Measurements from ENCODE around the gene ERI2. TPM values are rescaled to one million over a fixed set of nuclear protein-coding genes. Genes with fewer than 3 reads are reported as not detected.
"Not testable (repeated sequence)": the region's sequence is repeated elsewhere in the genome, so short reads cannot be mapped to it uniquely, and the experiment has no call there.

ERI2 gene
- total RNA-seq, 1 donor from 2014 or later = 10.0 TPM

- ATAC-seq (ENCODE audit: poor library complexity) (no peak), DNase-seq (no peak)
- intact Hi-C loops (cut with DNase I) = no loop called here
Measured at GRCh38 chr16:20822521-20823325, 16.5 kb upstream of the ERI2 start.

GRCh38 chr16:20821682-20822081 is 15.4 kb upstream of the ERI2 start:
- DNase-seq (no peak), ATAC-seq (ENCODE audit: poor library complexity) (no peak)
- intact Hi-C loops (cut with DNase I) = no loop called here

- DNase-seq = no peak
- intact Hi-C loops (cut with DNase I) = no loop called here
- ATAC-seq (ENCODE audit: poor library complexity) = no peak
Measured at GRCh38 chr16:20818929-20819585, 12.8 kb upstream of the ERI2 start.

- ATAC-seq (ENCODE audit: poor library complexity) (no peak), DNase-seq (no peak)
- intact Hi-C loops (cut with DNase I) = no loop called here
Measured at GRCh38 chr16:20814784-20815183, 8.5 kb upstream of the ERI2 start.

- no peak for ATAC-seq (ENCODE audit: poor library complexity)
- intact Hi-C loops (cut with DNase I) = no loop called here
- DNase-seq = no peak
Measured at GRCh38 chr16:20812510-20812909, 6.2 kb upstream of the ERI2 start.

- no peak for DNase-seq
- ATAC-seq (ENCODE audit: poor library complexity) = no peak
- intact Hi-C loops (cut with DNase I) = no loop called here
Measured at GRCh38 chr16:20811889-20812439, 5.7 kb upstream of the ERI2 start.

DNA sequence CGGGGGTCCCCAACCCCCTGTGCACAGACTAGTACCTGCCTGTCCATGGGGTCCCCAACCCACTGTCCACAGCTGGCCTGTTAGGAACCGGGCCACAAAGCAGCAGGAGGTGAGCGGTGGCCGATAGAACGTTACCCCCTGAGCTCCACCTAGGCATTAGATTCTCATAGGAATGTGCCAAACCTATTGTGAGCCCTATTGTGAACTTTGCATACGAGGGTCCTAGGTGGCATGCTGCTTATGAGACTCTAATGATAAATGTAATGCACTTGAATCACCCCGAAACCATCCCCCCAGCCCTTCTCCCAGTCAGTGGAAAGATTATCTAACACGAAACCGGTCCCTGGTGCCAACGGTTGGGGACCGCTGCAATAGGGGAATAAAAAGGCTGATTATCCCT is 1.6 kb upstream of the ERI2 start:
- no peak for DNase-seq
- intact Hi-C loops (cut with DNase I) = no loop called here

GRCh38 chr16:20805684-20806167 is 546 bp downstream of the ERI2 start:
- DNase-seq; intact Hi-C loops (cut with DNase I): not testable (repeated sequence)
- ATAC-seq (ENCODE audit: poor library complexity) = peak; percentile 3

More for the DNA sequence above, 1.6 kb upstream of the ERI2 start:
- no peak for ATAC-seq (ENCODE audit: poor library complexity)

- intact Hi-C loops (cut with DNase I) = no loop called here
- no peak for ATAC-seq (ENCODE audit: poor library complexity)
- no peak for DNase-seq
Measured at GRCh38 chr16:20803561-20804214, 2.6 kb downstream of the ERI2 start.

DNA sequence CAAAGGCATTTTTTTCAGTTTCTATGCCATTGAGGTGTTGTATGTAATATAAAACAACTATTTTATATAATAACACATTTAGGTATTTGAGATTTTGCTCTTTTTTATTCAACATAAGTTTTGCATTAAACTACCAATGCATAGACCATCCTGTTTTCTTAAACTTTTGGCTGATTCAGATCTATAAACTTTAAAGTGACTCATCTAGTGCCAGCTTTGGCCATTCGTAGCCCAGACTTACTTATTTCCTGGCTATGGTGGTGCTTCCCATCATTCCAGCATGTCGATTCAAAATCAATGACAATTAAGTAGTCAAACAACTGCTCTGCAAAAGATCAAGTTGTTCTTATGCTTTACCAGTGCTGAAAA is 3.1 kb downstream of the ERI2 start:
- ATAC-seq (ENCODE audit: poor library complexity) = no peak
- DNase-seq = no peak
- intact Hi-C loops (cut with DNase I) = no loop called here

GRCh38 chr16:20801278-20801677 is 5.0 kb downstream of the ERI2 start:
- intact Hi-C loops (cut with DNase I) = no loop called here
- no peak for ATAC-seq (ENCODE audit: poor library complexity)
- DNase-seq = no peak

DNA sequence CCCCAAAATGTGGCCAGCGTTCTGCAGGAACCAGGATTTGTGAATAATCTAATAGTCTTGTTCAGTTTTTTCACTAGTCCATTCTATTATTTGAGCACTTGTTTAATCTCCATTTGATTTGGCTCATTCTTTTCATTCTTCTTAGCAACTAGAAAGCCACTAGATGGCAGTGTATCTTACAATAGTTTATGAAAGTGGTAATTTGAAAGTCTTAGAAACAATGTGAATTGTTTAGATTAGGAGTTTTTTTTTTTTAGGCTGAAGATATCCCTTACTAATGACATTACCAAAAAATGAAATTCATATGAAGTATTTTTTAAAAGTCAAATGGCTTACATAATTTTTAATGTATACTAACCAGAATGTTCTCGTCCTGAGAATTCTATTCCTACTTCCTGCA is 6.7 kb downstream of the ERI2 start:
- ATAC-seq (ENCODE audit: poor library complexity) = no peak
- intact Hi-C loops (cut with DNase I) = loop anchor here (5.0 kb wide), 1 partner anchor 283 kb away; no protein-coding TSS in a partner anchor
- no peak for DNase-seq

GRCh38 chr16:20798364-20798763 is 7.9 kb downstream of the ERI2 start:
- DNase-seq = no peak
- ATAC-seq (ENCODE audit: poor library complexity) = no peak
- intact Hi-C loops (cut with DNase I) = loop anchor here (5.0 kb wide), 1 partner anchor 284 kb away; no protein-coding TSS in a partner anchor

DNA sequence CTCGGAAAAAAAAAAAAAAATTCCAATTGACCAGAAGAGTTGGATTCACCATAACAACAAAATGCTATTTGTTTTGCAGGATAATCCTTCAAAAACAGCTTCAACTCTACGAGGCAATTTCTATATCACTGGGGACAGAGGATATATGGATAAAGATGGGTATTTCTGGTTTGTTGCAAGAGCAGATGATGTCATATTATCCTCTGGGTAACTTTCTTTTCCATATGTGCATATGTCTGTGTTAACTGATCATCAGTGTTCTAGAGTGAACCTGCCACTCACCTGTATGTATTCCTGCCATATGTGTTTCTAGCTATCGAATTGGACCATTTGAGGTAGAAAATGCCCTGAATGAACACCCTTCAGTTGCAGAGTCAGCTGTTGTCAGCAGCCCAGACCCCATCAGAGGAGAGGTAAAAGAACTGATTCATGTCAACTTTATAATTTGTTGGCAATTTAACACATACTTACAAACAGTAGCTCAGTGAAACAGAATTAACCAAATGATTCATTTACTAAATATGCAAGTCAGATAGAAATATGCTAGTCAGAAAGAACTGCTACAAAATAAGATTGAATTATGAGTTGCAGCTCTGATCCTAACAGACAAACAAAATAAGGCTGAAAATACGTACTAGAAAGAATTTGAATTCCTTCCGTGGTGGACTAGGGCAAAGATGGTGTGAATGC is 14.2 kb downstream of the ERI2 start:
- no peak for DNase-seq
- ATAC-seq (ENCODE audit: poor library complexity) = no peak
- intact Hi-C loops (cut with DNase I) = no loop called here

DNA sequence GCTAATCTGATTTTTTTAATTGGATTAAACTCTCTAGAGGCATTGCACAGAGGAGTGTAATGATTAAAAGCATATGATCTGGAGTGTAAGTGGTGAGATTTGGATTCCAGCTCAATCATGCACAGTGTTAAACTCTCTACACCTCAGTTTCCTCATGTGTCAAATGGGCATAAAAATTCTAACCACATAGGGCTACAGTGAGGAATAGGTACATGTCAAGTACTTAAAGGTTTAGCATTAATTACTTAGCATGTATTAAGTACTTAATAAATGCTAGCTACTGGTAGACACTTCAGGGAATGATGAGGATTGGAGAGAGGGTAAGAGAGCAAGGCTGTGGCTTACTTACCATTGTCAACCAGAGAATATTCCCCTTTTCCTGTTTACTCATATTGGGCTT is 17.1 kb downstream of the ERI2 start:
- ATAC-seq (ENCODE audit: poor library complexity) = no peak
- intact Hi-C loops (cut with DNase I) = no loop called here
- no peak for DNase-seq

GRCh38 chr16:20784204-20784603 is 22.1 kb downstream of the ERI2 start:
- ATAC-seq (ENCODE audit: poor library complexity) = no peak
- intact Hi-C loops (cut with DNase I) = no loop called here
- no peak for DNase-seq

- ATAC-seq (ENCODE audit: poor library complexity) = no peak
- intact Hi-C loops (cut with DNase I) = no loop called here
- DNase-seq = no peak
Measured at GRCh38 chr16:20782470-20782869, 23.8 kb downstream of the ERI2 start.

DNA sequence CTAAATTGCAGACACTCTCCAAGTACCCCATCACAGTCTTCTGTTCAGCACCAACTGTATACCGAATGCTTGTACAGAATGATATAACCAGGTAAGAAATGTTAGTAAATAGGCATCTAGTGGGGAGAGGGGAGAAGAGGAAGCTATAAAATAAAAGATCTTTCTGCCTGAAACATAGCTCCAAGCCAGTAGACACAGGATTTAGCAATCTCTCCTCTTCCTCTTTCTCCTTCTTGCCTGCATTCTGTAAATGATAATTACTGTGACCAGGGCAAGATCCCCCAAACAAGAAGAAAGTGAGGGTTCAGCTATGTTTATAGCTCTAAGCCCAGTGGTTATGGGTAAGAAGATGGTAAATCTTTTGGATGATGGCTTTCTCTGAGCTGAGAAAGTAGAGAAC is 24.6 kb downstream of the ERI2 start:
- ATAC-seq (ENCODE audit: poor library complexity) = no peak

More for the DNA sequence above, 24.6 kb downstream of the ERI2 start:
- no peak for DNase-seq
- intact Hi-C loops (cut with DNase I) = no loop called here
